Endodermal cell (in vitro differentiated cells): ENCODE data around the gene TBCD. TPM values are rescaled to one million over a fixed set of nuclear protein-coding genes. Genes with fewer than 3 reads are reported as not detected.

ENCODE experiments used
- DNase-seq: peaks from one replicate; pipeline ENCODE4 v3.0.0-alpha.2; 2017
- H3K27ac ChIP-seq: 2 replicates; pipeline ENCODE4 v1.5.1; 2013; ENCODE audit warnings: mild to moderate bottlenecking, low read depth, low read length, moderate library complexity
- H3K27me3 ChIP-seq: 2 replicates; pipeline ENCODE4 v1.6.1; 2013; ENCODE audit warnings: mild to moderate bottlenecking, low read length, moderate library complexity; ENCODE audit not compliant: insufficient read depth, control insufficient read depth, poor library complexity, severe bottlenecking
- H3K36me3 ChIP-seq: 2 replicates; pipeline ENCODE4 v1.7.0; 2013; ENCODE audit warnings: mild to moderate bottlenecking, low read length, moderate library complexity; ENCODE audit not compliant: control insufficient read depth, insufficient read depth
- H3K4me1 ChIP-seq: one replicate; pipeline ENCODE4 v1.7.0; 2013; ENCODE audit warnings: low read length; ENCODE audit not compliant: control insufficient read depth, insufficient read depth
- H3K4me3 ChIP-seq: 2 replicates; pipeline ENCODE4 v1.5.1; 2013; ENCODE audit warnings: mild to moderate bottlenecking, low read length, moderate library complexity
- H3K9ac ChIP-seq: 2 replicates; pipeline ENCODE4 v1.6.1; 2013; ENCODE audit warnings: mild to moderate bottlenecking, low read length, moderate library complexity; ENCODE audit not compliant: poor library complexity, severe bottlenecking; ENCODE audit errors: extremely low read depth
- H3K9me3 ChIP-seq: 2 replicates; pipeline ENCODE4 v1.6.1; 2013; ENCODE audit warnings: mild to moderate bottlenecking, low read length, moderate library complexity; ENCODE audit not compliant: control insufficient read depth
- H3K27ac Mint-ChIP-seq: 2 replicates; pipeline ENCODE4 v1.8.0; 2020; ENCODE audit warnings: mixed read lengths
- H3K27me3 Mint-ChIP-seq: 2 replicates; pipeline ENCODE4 v1.8.0; 2021; ENCODE audit warnings: mild to moderate bottlenecking, mixed read lengths; ENCODE audit not compliant: insufficient read depth
- H3K36me3 Mint-ChIP-seq: 2 replicates; pipeline ENCODE4 v1.8.0; 2020; ENCODE audit warnings: low read depth, mixed read lengths
- H3K4me1 Mint-ChIP-seq: 2 replicates; pipeline ENCODE4 v1.8.0; 2020; ENCODE audit warnings: mixed read lengths
- H3K4me3 Mint-ChIP-seq: 2 replicates; pipeline ENCODE4 v1.8.0; 2020; ENCODE audit warnings: mild to moderate bottlenecking, moderate library complexity, mixed read lengths
- H3K9me3 Mint-ChIP-seq: 2 replicates; pipeline ENCODE4 v1.8.0; 2020; ENCODE audit warnings: mild to moderate bottlenecking, mixed read lengths
- CTCF ChIP-seq: fragments of 200-600 bp; sonication (generic); conservative IDR thresholded peaks from 2 replicates; pipeline ENCODE4 v1.5.0; 2021; ENCODE audit warnings: antibody characterized with exemption, mild to moderate bottlenecking
- WGBS, 2 experiments: methylation state at CpG; one replicate each; pipeline versions ENCODE4 v1.1.5 to v1.1.7; 2013; ENCODE audit warnings: missing lambda C conversion rate in 2 of 2, mixed read lengths in 1 of 2; ENCODE audit not compliant: insufficient coverage in 1 of 2, insufficient read length in 1 of 2; 5-methylcytosine and 5-hydroxymethylcytosine counted together
- total RNA-seq, 2 donors: library from RNA; stranded (reverse); fragmentation: NEBNext Ultra II Directional in 1 of 2; extraction: Animal tissue kit (Norgen Biotek cat#: 25700) in 1 of 2; gene quantifications; 2 replicates in 1 of 2; 3 replicates in 1 of 2; pipeline ENCODE4 v1.2.1, GENCODE V29; 2021

Gene TBCD
- total RNA-seq, 2 donors from 2014 or later, result 107 TPM

GRCh38 chr17:82791532-82791931 is 39.7 kb downstream of the TBCD start:
- Histone ChIP-seq H3K4me1 (no peaks in the 10 kb centered on the region), H3K9ac (no peak overlapping the region), H3K27ac (no peak overlapping the region), H3K36me3 (peaks cover 10% of the 10 kb centered on the region), H3K9me3 (no peaks in the 10 kb centered on the region), H3K27me3 (no peaks in the 10 kb centered on the region), H3K4me3 (no peak overlapping the region)
- Mint-ChIP-seq H3K4me3 (no peak overlapping the region), H3K9me3 (no peaks in the 10 kb centered on the region), H3K27ac (peak overlapping the region; percentile 6), H3K4me1 (no peaks in the 10 kb centered on the region), H3K27me3 (no peaks in the 10 kb centered on the region), H3K36me3 (peaks cover 22% of the 10 kb centered on the region)
- DNase-seq, result no peak
- TF ChIP-seq CTCF, result no peak
- 92 to 94% methylated on average over 12 of the region's 12 CpGs for WGBS, 2 experiments

GRCh38 chr17:82793974-82794630 is 42.2 kb downstream of the TBCD start:
- no peak overlapping the region for H3K4me3 Mint-ChIP-seq
- H3K27me3 Mint-ChIP-seq, result no peaks in the 10 kb centered on the region
- TF ChIP-seq CTCF, result no peak
- no peaks in the 10 kb centered on the region for H3K9me3 ChIP-seq
- WGBS, 2 experiments, result 94 to 97% methylated on average over 9 to 15 of the region's 15 CpGs
- H3K4me1 ChIP-seq, result no peaks in the 10 kb centered on the region
- no peak overlapping the region for H3K4me3 ChIP-seq
- no peaks in the 10 kb centered on the region for H3K9me3 Mint-ChIP-seq
- peaks cover 41% of the 10 kb centered on the region for H3K36me3 Mint-ChIP-seq
- no peaks in the 10 kb centered on the region for H3K27me3 ChIP-seq
- H3K27ac ChIP-seq, result no peak overlapping the region
- DNase-seq, result no peak
- no peak overlapping the region for H3K9ac ChIP-seq
- H3K27ac Mint-ChIP-seq, result no peak overlapping the region
- H3K36me3 ChIP-seq, result peaks cover 17% of the 10 kb centered on the region
- H3K4me1 Mint-ChIP-seq, result no peaks in the 10 kb centered on the region

GRCh38 chr17:82794781-82795482 is 43.1 kb downstream of the TBCD start:
- Mint-ChIP-seq H3K4me3 (no peak overlapping the region), H3K36me3 (peaks cover 43% of the 10 kb centered on the region), H3K9me3 (peaks cover 2% of the 10 kb centered on the region), H3K4me1 (no peaks in the 10 kb centered on the region), H3K27ac (peak overlapping the region; percentile 23), H3K27me3 (no peaks in the 10 kb centered on the region)
- no peak for DNase-seq
- H3K9ac ChIP-seq, result no peak overlapping the region
- H3K27me3 ChIP-seq, result no peaks in the 10 kb centered on the region
- H3K4me1 ChIP-seq, result no peaks in the 10 kb centered on the region
- no peaks in the 10 kb centered on the region for H3K9me3 ChIP-seq
- TF ChIP-seq CTCF, result no peak
- peak overlapping the region; percentile 49 for H3K27ac ChIP-seq
- 95% methylated on average over 18 of the region's 18 CpGs for WGBS, 2 experiments
- H3K36me3 ChIP-seq, result peaks cover 17% of the 10 kb centered on the region
- H3K4me3 ChIP-seq, result no peak overlapping the region
